Tongue (tissue), 2 donors: ENCODE data around the gene ZNF532. TPM values are rescaled to one million over a fixed set of nuclear protein-coding genes. Genes with fewer than 3 reads are reported as not detected.
A peak's percentile ranks its signal among the peaks of the same experiment; 100 is the strongest.
"Not testable (repeated sequence)": the region's sequence is repeated elsewhere in the genome, so short reads cannot be mapped to it uniquely, and the experiment has no call there.

ENCODE experiments used
- DNase-seq: peaks from one replicate; pipeline ENCODE4 v3.0.0-alpha.2; 2015
- total RNA-seq: library from RNA; depleted of rRNA; stranded (reverse); fragments of >200 nt; gene quantifications from one replicate; pipeline ENCODE4 v1.2.3, GENCODE V29; 2014

ZNF532 gene
- total RNA-seq, 1 donor from 2014 or later = 86.1 TPM

GRCh38 chr18:59005262-59005661 lies 140.6 kb downstream of the ZNF532 start:
- no peak for DNase-seq

GRCh38 chr18:59006461-59007067 lies 141.9 kb downstream of the ZNF532 start:
- no peak for DNase-seq

- no peak for DNase-seq
These were observed 143.8 kb downstream of the ZNF532 start for GRCh38 chr18:59008302-59008974.

- DNase-seq = no peak
These were observed 145.2 kb downstream of the ZNF532 start for GRCh38 chr18:59009846-59010245.

- no peak for DNase-seq
These were observed 146.6 kb downstream of the ZNF532 start for GRCh38 chr18:59011289-59011688.

GRCh38 chr18:59011786-59012185 lies 147.1 kb downstream of the ZNF532 start:
- no peak for DNase-seq

- DNase-seq = no peak
These were observed 148.4 kb downstream of the ZNF532 start for GRCh38 chr18:59012815-59013705.

- DNase-seq = no peak
These were observed 149.1 kb downstream of the ZNF532 start for GRCh38 chr18:59013744-59014143.

GRCh38 chr18:59015531-59016152 lies 151.0 kb downstream of the ZNF532 start:
- DNase-seq = no peak

GRCh38 chr18:59021500-59021899 lies 156.8 kb downstream of the ZNF532 start:
- peak; percentile 70 for DNase-seq

- peak; percentile 93 for DNase-seq
These were observed 157.7 kb downstream of the ZNF532 start for GRCh38 chr18:59022167-59022945.

GRCh38 chr18:59024829-59025228 lies 160.2 kb downstream of the ZNF532 start:
- peak; percentile 59 for DNase-seq

GRCh38 chr18:59025532-59025931 lies 160.9 kb downstream of the ZNF532 start:
- not testable (repeated sequence) for DNase-seq

GRCh38 chr18:59026364-59026763 lies 161.7 kb downstream of the ZNF532 start:
- DNase-seq = no peak

GRCh38 chr18:59026831-59027410 lies 162.2 kb downstream of the ZNF532 start:
- no peak for DNase-seq

- DNase-seq = no peak
These were observed 165.2 kb downstream of the ZNF532 start for GRCh38 chr18:59029663-59030429.

- DNase-seq = no peak
These were observed 167.6 kb downstream of the ZNF532 start for GRCh38 chr18:59032308-59032707.

- peak; percentile 41 for DNase-seq
These were observed 168.7 kb downstream of the ZNF532 start for GRCh38 chr18:59033359-59033758.

- no peak for DNase-seq
These were observed 169.3 kb downstream of the ZNF532 start for GRCh38 chr18:59033974-59034373.

GRCh38 chr18:59035591-59035990 lies 170.9 kb downstream of the ZNF532 start:
- no peak for DNase-seq
